Skeletal muscle satellite cell (primary cell): ENCODE results near the gene PTDSS2.

ENCODE experiments used
- H3K27me3 ChIP-seq: 2 replicates; pipeline ENCODE4 v1.7.0; 2013; ENCODE audit warnings: low read length; ENCODE audit not compliant: control insufficient read depth, insufficient read depth
- H3K36me3 ChIP-seq: 2 replicates; pipeline ENCODE4 v1.7.0; 2013; ENCODE audit warnings: mild to moderate bottlenecking, control low read depth, low read length; ENCODE audit not compliant: insufficient read depth
- H3K4me1 ChIP-seq: 2 replicates; pipeline ENCODE4 v1.7.0; 2013; ENCODE audit warnings: low read length; ENCODE audit not compliant: control insufficient read depth, insufficient read depth
- H3K4me2 ChIP-seq: 2 replicates; pipeline ENCODE4 v1.7.0; 2013; ENCODE audit warnings: mild to moderate bottlenecking, low read length
- H3K4me3 ChIP-seq: 2 replicates; pipeline ENCODE4 v1.7.0; 2013; ENCODE audit warnings: low read length
- H3K9ac ChIP-seq: 2 replicates; pipeline ENCODE4 v1.7.0; 2013; ENCODE audit warnings: mild to moderate bottlenecking, low read depth, low read length, moderate library complexity
- H3K9me3 ChIP-seq: replicated peaks from 2 replicates; pipeline ENCODE4 v1.7.0; 2013; ENCODE audit warnings: mild to moderate bottlenecking, control low read depth, low read length

The PTDSS2 gene

DNA sequence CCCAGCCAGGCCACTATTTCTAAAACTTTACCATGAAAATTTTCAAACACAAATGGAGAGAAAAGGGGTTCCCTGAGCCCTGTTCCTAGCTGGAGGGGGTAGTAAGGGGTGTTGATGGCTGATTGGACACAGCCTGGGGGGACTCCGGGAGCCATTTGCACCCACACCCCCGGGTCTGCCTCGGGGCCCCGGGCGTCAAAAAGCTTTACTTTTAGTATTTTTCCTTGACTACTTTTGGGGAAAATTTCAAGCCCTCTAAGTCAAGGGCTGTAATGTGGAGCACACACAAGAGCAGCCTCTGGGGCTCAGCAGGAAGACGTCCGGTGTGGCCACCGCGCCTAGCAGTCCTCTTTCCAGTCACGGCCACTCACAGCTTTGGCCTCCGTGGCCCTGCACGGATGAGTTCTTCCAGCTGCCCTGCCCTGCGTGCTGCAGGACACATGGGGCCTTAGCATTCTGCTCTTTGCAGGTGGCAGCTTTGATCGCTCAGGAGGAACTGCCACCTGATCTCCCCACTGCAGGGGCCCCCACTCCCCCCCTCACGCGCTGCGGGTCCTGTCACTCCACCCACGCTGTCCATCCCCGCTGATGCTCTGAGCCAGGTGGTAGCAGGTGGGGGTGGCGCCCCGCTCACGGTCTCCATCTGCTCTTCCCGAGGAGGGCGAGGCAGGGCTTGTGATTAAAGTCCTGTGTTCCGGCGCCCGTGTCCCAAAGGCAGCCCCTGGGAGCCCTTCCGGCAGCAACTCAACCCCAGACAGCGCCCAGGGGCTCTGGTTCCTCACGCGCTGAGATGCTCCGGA is 42.5 kb downstream of the PTDSS2 start:
- Histone ChIP-seq H3K4me3 (no peak overlapping the region), H3K4me2 (no peak overlapping the region), H3K9ac (no peak overlapping the region), H3K4me1 (peaks cover 15% of the 10 kb centered on the region), H3K27me3 (no peaks in the 10 kb centered on the region), H3K36me3 (peaks cover 62% of the 10 kb centered on the region), H3K9me3 (no peaks in the 10 kb centered on the region)

DNA sequence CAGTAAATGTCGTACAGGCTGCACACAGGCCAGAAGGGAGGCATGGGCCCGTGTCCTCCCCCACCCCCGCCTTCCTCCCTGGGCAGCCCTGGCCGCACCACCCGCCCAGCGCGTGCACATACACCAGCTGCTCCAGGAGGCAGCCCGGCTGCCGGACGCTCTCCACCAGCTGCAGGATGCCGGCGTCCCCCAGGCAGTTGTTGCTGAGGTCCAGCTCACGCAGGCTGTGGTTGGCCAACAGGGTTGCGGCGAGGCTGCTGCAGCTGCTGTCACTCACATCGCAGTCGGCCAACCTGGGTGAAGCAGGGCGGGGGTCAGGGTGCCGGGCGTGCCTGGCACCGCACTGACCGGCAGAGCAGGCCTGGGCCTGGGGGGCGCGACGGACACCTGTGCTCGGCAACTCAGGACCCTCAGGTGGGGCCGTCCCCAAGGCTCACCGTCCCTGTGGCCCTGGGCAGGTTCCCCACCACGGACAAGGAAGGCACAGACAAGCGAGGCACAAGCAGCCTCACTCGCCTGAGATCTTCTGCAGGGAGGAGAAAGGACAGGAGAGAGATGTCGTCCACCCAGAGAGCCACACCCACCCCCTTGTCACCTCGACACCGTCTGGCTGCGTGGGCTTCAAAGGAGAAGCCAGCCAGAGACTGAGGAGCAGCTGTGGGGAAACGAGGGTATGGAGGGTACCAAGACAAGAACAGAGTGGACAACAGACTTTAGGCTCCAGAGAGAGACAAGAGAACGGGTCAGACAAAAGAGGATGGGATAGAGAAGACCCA is 44.9 kb downstream of the PTDSS2 start:
- Histone ChIP-seq H3K36me3 (peaks cover 83% of the 10 kb centered on the region), H3K4me1 (peaks cover 15% of the 10 kb centered on the region), H3K4me2 (peak overlapping the region; percentile 6), H3K9ac (no peak overlapping the region), H3K27me3 (no peaks in the 10 kb centered on the region), H3K4me3 (no peak overlapping the region), H3K9me3 (no peaks in the 10 kb centered on the region)

- Histone ChIP-seq H3K9ac (no peak overlapping the region), H3K4me2 (no peak overlapping the region), H3K9me3 (no peaks in the 10 kb centered on the region), H3K27me3 (no peaks in the 10 kb centered on the region), H3K4me1 (peaks cover 15% of the 10 kb centered on the region), H3K36me3 (peaks cover 83% of the 10 kb centered on the region), H3K4me3 (no peak overlapping the region)
Measured at GRCh38 chr11:495537-495931, 45.5 kb downstream of the PTDSS2 start.

DNA sequence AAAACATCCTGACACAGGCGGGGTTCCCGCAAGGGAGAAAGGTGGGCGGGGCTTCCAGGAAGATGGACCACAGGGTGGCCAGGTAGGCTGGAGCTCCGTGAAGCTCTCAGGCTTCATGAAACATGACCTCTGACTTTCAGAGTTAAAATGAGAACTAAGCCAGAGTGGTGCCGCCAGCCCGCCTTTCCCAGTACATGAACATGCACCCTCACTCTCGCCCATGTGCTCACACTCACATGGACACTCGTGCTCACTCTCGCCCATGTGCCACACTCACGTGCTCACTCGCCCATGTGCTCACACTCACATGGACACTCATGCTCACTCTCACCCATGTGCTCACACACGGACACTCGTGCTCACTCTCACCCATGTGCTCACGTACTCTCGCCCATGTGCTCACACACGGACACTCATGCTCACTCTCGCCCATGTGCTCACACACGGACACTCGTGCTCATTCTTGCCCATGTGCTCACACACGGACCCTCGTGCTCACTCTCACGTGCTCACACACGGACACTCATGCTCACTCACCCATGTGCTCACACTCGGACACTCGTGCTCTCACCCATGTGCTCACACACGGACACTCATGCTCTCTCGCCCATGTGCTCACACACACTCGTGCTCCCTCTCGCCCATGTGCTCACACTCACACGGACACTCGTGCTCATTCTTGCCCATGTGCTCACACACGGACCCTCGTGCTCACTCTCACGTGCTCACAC is 46.9 kb downstream of the PTDSS2 start:
- no peak overlapping the region for H3K9ac ChIP-seq
- H3K36me3 ChIP-seq, result peaks cover 90% of the 10 kb centered on the region
- no peaks in the 10 kb centered on the region for H3K9me3 ChIP-seq
- H3K4me1 ChIP-seq, result peaks cover 16% of the 10 kb centered on the region
- H3K4me3 ChIP-seq, result no peak overlapping the region
- no peak overlapping the region for H3K4me2 ChIP-seq
- no peaks in the 10 kb centered on the region for H3K27me3 ChIP-seq

DNA sequence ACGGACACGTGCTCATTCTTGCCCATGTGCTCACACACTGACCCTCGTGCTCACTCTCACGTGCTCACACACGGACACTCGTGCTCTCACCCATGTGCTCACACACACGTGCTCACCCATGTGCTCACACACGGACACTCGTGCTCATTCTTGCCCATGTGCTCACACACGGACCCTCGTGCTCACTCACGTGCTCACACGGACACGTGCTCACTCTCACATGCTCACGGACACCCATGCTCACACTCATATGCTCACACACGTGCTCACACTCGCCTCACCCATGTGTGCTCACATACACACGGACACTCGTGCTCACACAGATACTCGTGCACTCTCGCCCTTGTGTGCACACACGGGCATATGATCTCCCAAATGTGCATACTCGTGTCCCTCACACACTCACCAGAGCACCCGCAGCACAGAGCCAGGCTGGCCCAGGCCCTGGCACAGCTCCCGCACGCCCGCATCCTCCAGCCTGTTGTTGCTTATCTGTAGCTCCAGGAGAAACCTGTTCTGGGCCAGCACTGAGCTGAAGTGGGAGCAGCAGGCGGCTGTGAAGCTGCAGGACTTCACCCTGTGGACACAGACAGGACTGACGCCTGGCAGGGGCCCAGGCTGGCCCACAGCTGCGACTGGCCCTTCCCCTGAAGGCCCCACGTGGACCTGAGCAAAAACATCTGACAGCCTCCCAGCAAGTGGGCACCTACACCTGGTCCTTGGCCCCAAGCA is 47.7 kb downstream of the PTDSS2 start:
- Histone ChIP-seq H3K4me2 (no peak overlapping the region), H3K9ac (no peak overlapping the region), H3K4me1 (peaks cover 23% of the 10 kb centered on the region), H3K9me3 (no peaks in the 10 kb centered on the region), H3K36me3 (peaks cover 87% of the 10 kb centered on the region), H3K4me3 (no peak overlapping the region), H3K27me3 (no peaks in the 10 kb centered on the region)

- Histone ChIP-seq H3K4me1 (peaks cover 30% of the 10 kb centered on the region), H3K27me3 (no peaks in the 10 kb centered on the region), H3K36me3 (peaks cover 81% of the 10 kb centered on the region), H3K4me3 (no peak overlapping the region), H3K4me2 (no peak overlapping the region), H3K9me3 (no peaks in the 10 kb centered on the region), H3K9ac (no peak overlapping the region)
Measured at GRCh38 chr11:498297-499181, 48.5 kb downstream of the PTDSS2 start.

DNA sequence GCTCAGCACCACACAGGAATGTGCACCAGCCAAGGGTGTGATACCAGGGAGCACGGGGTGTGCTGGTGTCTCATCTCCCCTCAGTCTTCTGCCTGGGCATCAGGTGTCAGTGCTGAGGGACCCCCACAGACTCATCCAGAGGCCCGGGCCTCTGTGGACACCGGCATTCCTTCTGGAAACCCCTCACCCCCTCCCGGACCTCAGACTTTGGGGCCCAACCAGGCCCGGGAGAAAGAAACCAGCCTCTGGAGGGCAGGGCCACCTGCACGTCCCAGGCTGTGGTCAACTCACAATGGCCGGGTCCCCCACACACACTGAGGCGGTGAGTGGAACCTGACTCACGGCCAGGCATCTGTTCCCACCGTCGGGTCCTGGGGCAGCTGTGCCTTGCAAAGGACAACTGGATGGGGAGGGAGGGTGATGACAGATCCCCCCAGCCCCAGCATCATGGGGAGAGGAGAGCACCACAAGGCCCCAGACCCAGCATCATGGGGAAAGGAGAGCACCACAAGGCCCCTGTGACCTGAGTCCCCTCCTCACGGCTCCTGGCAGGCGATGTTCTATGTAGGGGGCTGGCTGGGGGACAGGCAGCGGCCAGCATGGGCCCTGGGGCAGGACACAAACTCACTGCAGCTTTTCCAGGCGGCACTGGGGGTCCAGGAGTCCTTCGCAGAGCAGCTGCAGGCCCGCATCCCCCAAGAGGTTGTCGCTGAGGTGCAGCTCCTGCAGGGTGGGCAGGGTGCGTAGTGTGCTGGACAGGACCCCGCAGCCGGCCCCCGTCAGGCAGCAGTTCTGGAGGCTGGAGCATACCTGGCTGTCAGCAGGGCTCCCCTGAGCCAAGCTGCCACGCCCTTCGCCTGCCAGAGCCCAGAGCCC is 49.4 kb downstream of the PTDSS2 start:
- Histone ChIP-seq H3K36me3 (peaks cover 75% of the 10 kb centered on the region), H3K4me2 (no peak overlapping the region), H3K27me3 (no peaks in the 10 kb centered on the region), H3K4me3 (no peak overlapping the region), H3K9me3 (no peaks in the 10 kb centered on the region), H3K4me1 (peaks cover 37% of the 10 kb centered on the region), H3K9ac (no peak overlapping the region)

GRCh38 chr11:501001-501682 is 51.1 kb downstream of the PTDSS2 start:
- no peaks in the 10 kb centered on the region for H3K27me3 ChIP-seq
- peaks cover 35% of the 10 kb centered on the region for H3K4me1 ChIP-seq
- H3K9ac ChIP-seq, result no peak overlapping the region
- H3K36me3 ChIP-seq, result peaks cover 60% of the 10 kb centered on the region
- H3K9me3 ChIP-seq, result no peaks in the 10 kb centered on the region
- H3K4me2 ChIP-seq, result no peak overlapping the region
- H3K4me3 ChIP-seq, result no peak overlapping the region

DNA sequence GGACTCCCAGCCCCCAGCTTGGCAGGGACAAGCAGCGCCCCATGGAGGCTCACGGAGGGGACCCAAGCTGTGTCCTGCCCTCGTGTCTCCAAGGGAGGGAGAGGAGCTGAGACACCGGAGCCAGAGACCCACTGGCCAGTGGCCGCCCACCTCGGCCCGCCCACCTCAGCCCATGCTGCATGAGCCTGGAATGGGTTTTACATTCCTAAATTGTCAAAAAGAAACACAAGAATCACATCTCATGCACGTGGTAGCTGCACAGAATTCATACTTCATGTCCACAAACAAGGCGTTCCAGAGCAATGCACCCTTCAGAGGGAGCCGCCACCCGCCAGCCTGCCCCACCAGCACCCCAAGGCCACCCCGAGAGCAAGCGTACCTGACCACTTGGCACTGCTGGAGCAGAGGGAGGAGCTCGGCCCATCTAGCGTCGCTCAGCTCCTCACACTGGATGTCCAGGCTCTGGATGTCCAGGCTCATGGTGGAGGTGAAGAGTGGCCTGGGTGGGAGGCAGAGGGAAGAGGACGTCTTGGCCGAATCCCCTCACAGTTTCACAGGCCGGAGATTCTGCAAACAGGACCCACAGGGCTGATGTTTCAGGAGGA is 51.7 kb downstream of the PTDSS2 start:
- no peaks in the 10 kb centered on the region for H3K9me3 ChIP-seq
- H3K27me3 ChIP-seq, result no peaks in the 10 kb centered on the region
- H3K4me2 ChIP-seq, result no peak overlapping the region
- H3K4me1 ChIP-seq, result peaks cover 35% of the 10 kb centered on the region
- peaks cover 56% of the 10 kb centered on the region for H3K36me3 ChIP-seq
- H3K9ac ChIP-seq, result no peak overlapping the region
- H3K4me3 ChIP-seq, result no peak overlapping the region
